ENCODE data around the gene KSR2.
"Not testable (repeated sequence)": the region's sequence is repeated elsewhere in the genome, so short reads cannot be mapped to it uniquely, and the experiment has no call there.

Gene KSR2

DNA sequence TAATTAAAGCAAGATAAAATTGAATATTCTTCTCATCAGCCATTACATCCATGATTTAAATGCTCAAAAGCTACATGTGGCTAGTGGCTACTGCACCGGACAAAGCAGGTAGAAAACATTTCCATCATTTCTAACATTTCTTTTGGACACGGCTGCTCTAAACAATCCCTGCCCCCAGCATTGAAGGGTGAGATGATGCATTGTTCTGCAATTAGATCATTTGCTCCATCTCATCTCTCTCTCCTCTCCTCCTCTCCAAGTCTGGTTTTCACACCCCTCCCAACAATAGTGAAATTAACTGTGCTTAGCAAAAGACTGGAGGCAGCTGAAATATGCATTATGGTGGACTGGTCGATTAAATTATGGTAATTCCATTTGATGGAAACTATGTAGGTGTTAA, 288.5 kb downstream of the KSR2 start:
- DNase-seq: no peak

- no peak for DNase-seq
Observed at GRCh38 chr12:117679776-117680175, 289.0 kb downstream of the KSR2 start.

- no peak for DNase-seq
Observed at GRCh38 chr12:117674763-117675162, 294.0 kb downstream of the KSR2 start.

GRCh38 chr12:117674313-117674712, 294.5 kb downstream of the KSR2 start:
- no peak for DNase-seq

DNA sequence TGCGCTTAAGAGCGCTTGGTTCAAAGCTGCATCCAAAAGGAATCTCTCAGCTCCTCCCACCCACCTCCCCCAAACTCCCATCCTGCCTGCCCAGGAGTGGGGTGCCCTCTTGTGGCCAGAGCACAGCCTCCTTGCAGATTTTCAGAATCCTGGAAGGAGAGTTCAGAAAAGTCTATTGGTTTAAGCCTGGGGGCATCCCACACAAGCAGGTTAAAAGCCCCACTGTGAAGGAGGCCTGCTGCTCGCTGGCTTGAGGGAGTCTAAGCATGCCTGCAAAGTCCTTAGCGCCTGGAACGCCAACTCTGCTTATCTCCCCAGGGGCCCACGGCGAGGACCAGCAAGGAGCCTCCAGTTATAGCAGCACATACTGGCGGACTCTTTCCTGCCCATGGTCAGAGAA, 297.1 kb downstream of the KSR2 start:
- no peak for DNase-seq

DNA sequence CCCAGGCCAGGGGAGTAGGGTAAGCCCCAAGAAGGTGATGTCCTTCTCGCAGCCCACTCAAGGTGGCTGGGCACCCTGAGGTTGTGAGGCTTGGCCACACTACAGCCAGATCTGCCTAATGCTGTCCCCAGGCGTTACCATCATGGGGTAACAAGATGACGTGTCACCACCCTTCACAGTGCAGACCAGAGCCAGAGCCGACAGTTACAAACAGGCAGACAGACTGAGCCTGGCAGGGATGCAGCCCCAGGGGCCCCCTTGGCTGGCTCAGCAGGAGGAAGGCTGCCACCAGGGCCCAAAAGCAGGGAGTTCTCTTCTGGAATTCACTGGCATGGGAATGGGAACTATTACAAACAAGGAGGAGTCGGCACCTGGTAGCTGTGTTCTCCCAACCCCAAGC, 304.6 kb downstream of the KSR2 start:
- no peak for DNase-seq

DNA sequence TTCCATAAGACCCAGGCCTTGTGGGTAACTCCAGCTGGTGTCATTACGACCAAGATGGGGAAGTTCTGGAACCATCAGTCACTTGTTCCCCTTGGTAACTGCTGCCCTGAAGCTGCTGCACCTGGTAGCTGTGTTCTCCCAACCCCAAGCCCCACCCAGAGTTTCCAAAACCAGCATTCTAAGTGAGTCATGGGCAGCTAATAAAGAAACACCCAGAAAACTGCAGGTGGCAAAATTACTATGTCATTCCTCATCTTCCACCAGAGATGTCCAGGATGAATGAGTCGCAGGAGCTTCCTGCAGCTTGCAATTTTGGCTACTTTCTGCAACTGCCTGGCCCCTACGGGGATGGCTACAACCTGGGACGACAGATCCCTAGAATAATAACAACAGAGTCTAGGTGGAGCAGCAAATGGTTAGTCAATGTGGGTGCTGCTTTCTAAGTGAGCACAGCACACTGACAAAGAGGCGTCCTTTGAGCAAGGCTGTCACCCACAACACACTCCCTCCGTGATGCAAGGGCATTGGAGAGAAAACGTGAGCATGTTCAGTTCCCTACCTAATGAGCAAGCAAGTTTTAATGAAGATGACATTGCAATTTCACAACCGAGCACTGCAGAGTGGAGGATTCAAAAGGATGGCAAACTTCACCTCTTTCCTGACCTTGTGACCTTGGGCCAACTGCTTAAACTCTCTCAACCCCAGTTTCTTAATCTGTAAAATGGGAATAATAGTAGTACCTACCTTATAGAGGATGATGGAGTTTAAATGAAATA, 306.0 kb downstream of the KSR2 start:
- no peak for DNase-seq

- no peak for DNase-seq
Observed at GRCh38 chr12:117662220-117662619, 306.6 kb downstream of the KSR2 start.

DNA sequence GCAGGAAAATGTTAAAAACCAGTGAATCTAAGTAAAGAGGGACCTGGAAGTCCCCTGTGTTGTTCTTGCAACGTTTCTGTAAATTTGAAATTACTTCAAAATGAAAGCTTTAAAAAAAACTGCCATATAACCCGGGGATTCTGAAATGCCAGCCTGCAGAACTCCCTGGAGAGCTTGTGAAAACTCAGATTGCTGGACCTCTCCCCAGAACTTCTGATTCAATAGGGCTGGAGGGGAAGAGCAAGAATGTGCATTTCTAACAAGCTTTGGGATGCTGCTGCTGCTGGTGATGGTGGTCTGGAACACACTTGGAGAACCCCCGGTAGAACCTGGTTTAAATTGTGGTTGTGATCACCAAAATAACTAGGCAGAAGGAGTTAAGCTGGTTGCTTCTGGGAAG, 307.3 kb downstream of the KSR2 start:
- no peak for DNase-seq

- DNase-seq: no peak
Observed at GRCh38 chr12:117660896-117661295, 307.9 kb downstream of the KSR2 start.

DNA sequence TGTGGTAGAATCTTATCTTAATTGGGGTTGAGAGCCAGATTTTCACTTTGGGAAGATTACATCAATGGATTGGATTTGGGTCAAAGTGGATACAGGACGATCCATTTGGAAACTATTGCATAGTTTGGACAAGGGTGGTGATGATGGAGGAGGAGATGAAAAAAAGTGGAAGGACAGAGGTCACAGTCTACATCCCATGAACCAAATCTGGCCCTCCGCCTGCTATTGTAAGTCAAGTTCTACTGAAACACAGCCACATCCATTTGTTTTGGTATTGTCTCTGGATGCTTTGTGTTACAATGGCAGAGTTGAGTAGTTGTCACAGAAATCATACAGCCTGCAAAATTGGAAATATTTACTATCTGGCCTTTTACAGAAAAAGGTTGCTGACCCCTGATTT, 310.6 kb downstream of the KSR2 start:
- DNase-seq: no peak

- no peak for DNase-seq
Observed at GRCh38 chr12:117649796-117650195, 319.0 kb downstream of the KSR2 start.

GRCh38 chr12:117646520-117646919, 322.3 kb downstream of the KSR2 start:
- no peak for DNase-seq

GRCh38 chr12:117645473-117645872, 323.3 kb downstream of the KSR2 start:
- DNase-seq: no peak

- DNase-seq: no peak
Observed at GRCh38 chr12:117643971-117644370, 324.8 kb downstream of the KSR2 start.

GRCh38 chr12:117641885-117642284, 326.9 kb downstream of the KSR2 start:
- DNase-seq: no peak

GRCh38 chr12:117640511-117640910, 328.3 kb downstream of the KSR2 start:
- no peak for DNase-seq

DNA sequence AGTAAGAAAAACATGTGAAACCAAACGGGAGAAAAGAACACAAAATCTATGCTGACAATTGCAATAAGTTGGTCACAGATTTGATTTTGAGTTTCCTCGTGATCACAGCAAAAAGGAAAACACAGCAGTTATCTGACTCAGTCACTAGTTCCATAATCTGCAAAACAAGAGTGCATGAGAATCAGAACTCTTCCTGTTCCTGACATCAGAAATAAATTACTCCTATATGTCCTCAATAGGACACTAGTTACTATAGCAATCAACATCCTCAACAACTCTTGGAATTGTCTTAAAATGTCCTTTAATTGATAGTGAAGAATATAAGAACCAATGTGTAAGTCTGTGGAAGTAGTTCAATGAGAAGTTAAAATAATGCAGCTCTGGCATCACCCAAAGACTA, 339.3 kb downstream of the KSR2 start:
- DNase-seq: no peak

DNA sequence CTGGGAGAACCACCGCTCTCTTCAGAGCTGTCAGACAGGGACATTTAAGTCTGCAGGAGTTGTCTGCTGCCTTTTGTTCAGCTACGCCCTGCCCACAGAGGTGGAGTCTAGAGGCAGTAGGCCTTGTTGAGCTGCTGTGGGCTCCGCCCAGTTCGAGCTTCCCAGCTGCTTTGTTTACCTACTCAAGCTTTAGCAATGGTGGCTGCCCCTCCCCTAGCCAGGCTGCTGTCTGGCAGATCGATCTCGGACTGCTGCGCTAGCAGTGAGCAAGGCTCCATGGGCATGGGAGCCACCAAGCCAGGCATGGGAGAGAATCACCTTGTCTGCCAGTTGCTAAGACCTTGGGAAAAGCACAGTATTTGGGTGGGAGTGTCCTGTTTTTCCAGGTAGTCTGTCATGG, 340.1 kb downstream of the KSR2 start:
- DNase-seq: not testable (repeated sequence)

- no peak for DNase-seq
Observed at GRCh38 chr12:117622741-117623140, 346.0 kb downstream of the KSR2 start.

- DNase-seq: no peak
Observed at GRCh38 chr12:117622087-117622486, 346.7 kb downstream of the KSR2 start.

DNA sequence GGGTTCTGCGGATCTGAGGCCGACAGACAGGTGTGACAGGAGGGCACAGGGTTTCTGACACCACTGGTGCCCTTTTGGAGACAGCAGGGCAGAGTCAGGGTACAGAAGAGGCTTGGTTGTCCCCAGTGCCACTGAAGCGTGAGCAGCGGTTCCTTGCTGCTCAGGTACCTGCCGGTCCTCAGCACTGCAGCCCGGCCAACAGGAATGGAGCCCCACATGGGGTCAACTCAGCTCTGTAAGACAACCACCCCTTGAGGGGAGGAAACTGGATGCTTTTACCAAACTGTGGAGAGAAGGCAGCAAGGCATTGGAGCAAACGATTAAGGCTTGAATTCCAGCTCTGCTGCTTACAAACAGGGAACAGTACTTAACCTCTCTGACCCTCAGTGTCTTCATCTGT, 361.0 kb downstream of the KSR2 start:
- no peak for DNase-seq

DNA sequence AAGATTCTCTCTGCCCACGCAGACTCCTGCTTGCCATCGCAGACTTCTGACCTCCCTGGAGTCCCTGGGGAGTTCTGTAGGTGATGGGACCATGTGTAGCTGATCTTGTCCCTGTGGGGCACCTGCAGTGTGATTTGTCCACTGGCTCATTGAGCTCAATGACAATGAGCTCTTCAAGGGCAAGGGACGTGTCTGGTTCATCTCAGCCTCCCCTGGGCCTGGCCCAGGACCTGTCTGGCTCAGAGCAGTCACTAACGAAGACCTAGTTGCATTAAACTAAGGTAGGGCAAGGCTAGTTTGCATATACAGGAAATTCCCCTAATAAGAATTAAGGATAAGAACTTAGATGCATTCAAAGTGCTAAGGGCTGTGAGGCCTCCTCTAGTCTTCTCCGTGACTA, 361.8 kb downstream of the KSR2 start:
- no peak for DNase-seq

DNA sequence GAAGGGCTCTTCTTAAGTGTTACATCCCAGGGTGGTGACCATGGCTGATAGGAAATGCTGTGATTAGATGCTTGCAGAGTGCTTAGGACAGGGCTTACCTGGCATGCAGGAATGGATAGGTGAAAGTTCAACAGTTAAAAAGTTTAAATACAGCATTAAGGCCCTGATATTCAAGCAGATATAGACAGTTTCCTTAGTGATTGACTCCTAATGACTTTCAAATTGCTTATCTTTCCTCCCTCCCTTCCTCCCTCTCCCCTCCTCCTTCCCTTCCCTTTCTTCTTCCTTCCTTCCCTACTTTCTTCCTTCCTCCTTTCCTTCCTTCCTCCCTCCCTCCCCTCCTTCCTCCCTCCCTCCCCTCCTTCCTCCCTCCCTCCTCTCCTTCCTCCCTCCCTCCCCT, 362.8 kb downstream of the KSR2 start:
- no peak for DNase-seq
